K562 (cell line): ENCODE data around the gene CNTN4.

Source experiments
- CBX5 ChIP-seq: IDR thresholded peaks from 2 replicates; pipeline ENCODE4 v1.6.1; 2014; ENCODE audit warnings: low read depth, borderline replicate concordance
- CTCF ChIP-seq, 3 experiments: IDR thresholded peaks in 2 of 3; conservative IDR thresholded peaks in 1 of 3; 2 replicates each; pipeline ENCODE4 v1.5.1; 2011 to 2012; ENCODE audit warnings: low read length in 3 of 3, mild to moderate bottlenecking in 3 of 3, control low read depth in 2 of 3, improper control_type of control experiment in 1 of 3, inconsistent platforms in 1 of 3, low read depth in 1 of 3, mixed read lengths in 1 of 3, moderate library complexity in 1 of 3; ENCODE audit not compliant: insufficient read depth in 2 of 3
- GABPA ChIP-seq: fragments of 200-800 bp; sonication (Bioruptor generic); conservative IDR thresholded peaks from 2 replicates; pipeline ENCODE4 v1.6.1; 2016; ENCODE audit warnings: low read depth, missing genetic modification characterization, missing compliant biosample characterization
- NEUROD1 ChIP-seq: fragments of 150-350 bp; IDR thresholded peaks from 2 replicates; pipeline ENCODE4 v1.6.1; 2014; ENCODE audit warnings: borderline replicate concordance, low read length, low read depth; ENCODE audit not compliant: partially characterized antibody
- POLR2A ChIP-seq: fragments of 450-650 bp; conservative IDR thresholded peaks from 2 replicates; pipeline ENCODE4 v1.6.1; 2016
- PRMT5 ChIP-seq: sonication (generic); formaldehyde crosslinking; IDR thresholded peaks from 2 replicates; pipeline ENCODE4 v1.5.0; 2020; ENCODE audit warnings: missing genetic modification reagents
- SIN3A ChIP-seq, 2 experiments: fragments of 150-350 bp in 1 of 2; IDR thresholded peaks; 2 replicates each; pipeline ENCODE4 v1.6.1; 2011 to 2016; ENCODE audit warnings: borderline replicate concordance in 2 of 2, low read depth in 2 of 2, low read length in 2 of 2, mild to moderate bottlenecking in 2 of 2, moderate library complexity in 2 of 2; ENCODE audit not compliant: control insufficient read depth in 1 of 2
- TEAD2 ChIP-seq: fragments of 450-650 bp; IDR thresholded peaks from 2 replicates; pipeline ENCODE4 v1.6.1; 2016; ENCODE audit warnings: missing genetic modification characterization, control low read depth, missing compliant biosample characterization
- ZC3H11A ChIP-seq: IDR thresholded peaks from 2 replicates; pipeline ENCODE4 v1.6.1; 2012; ENCODE audit warnings: low read depth, low read length, improper control_type of control experiment
- ZNF644 ChIP-seq: fragments of 200-800 bp; sonication (Bioruptor generic); IDR thresholded peaks from 2 replicates; pipeline ENCODE4 v1.6.1; 2016; ENCODE audit warnings: low read depth, missing genetic modification characterization, missing compliant biosample characterization

GRCh38 chr3:2099028-2099671, 484 bp downstream of the CNTN4 start:
- no peak for TF ChIP-seq PRMT5 (CRISPR knock-in tag)
- TF ChIP-seq CTCF (IDR thresholded peaks at IDR 0.05 in 2 of 3, conservative IDR thresholded peaks at IDR 0.05 in 1 of 3; ENCODE audit: insufficient read depth in 2 of 3, low read depth in 1 of 3, low read length in 3 of 3), result no peak
- TF ChIP-seq ZC3H11A, result no peak
- TF ChIP-seq NEUROD1, result no peak
- no peak for TF ChIP-seq SIN3A (IDR thresholded peaks at IDR 0.05; ENCODE audit: borderline replicate concordance in 2 of 2, control insufficient read depth in 1 of 2, low read depth in 2 of 2, low read length in 2 of 2)
- TF ChIP-seq CBX5, result no peak
- no peak for TF ChIP-seq GABPA (tag)
- no peak for TF ChIP-seq ZNF644 (tag)
- TF ChIP-seq POLR2A, result no peak
- TF ChIP-seq TEAD2, result no peak
